ENCODE results near the gene QRICH2. TPM values are rescaled to one million over a fixed set of nuclear protein-coding genes. Genes with fewer than 3 reads are reported as not detected.

QRICH2 gene
- total RNA-seq, 4 donors from 2014 or later = 1.2 to 1.8 (median 1.6) TPM

- DNase-seq (ENCODE audit: low spot score) (no peak), ATAC-seq (ENCODE audit: low FRiP score) (no peak)
- TF ChIP-seq CTCF (IDR thresholded peaks at IDR 0.05) = no peak
Measured at GRCh38 chr17:76243826-76244679, 64.0 kb downstream of the QRICH2 start.

GRCh38 chr17:76241691-76242255, 66.3 kb downstream of the QRICH2 start:
- DNase-seq (ENCODE audit: low spot score) (no peak), ATAC-seq (ENCODE audit: low FRiP score) (no peak)
- TF ChIP-seq CTCF (IDR thresholded peaks at IDR 0.05) = no peak

GRCh38 chr17:76241204-76241538, 66.9 kb downstream of the QRICH2 start:
- DNase-seq (ENCODE audit: low spot score) = no peak
- ATAC-seq (ENCODE audit: low FRiP score) = no peak

GRCh38 chr17:76240461-76241203, 67.4 kb downstream of the QRICH2 start, which contains the start of gene RNF157:
Gene RNF157, minus strand, starts transcription at chr17:76240493. Its CDS starts 253 bp downstream, at chr17:76240240.
- peak; percentile 89 for ATAC-seq (ENCODE audit: low FRiP score)
- TF ChIP-seq CTCF (IDR thresholded peaks at IDR 0.05) = no peak
- DNase-seq (ENCODE audit: low spot score) = no peak

More at GRCh38 chr17:76241204-76241538, 66.9 kb downstream of the QRICH2 start:
- no peak for TF ChIP-seq CTCF (IDR thresholded peaks at IDR 0.05)

GRCh38 chr17:76239538-76240274, 68.4 kb downstream of the QRICH2 start:
- ATAC-seq (ENCODE audit: low FRiP score) (peak; percentile 21), DNase-seq (ENCODE audit: low spot score) (no peak)
- TF ChIP-seq CTCF (IDR thresholded peaks at IDR 0.05) = no peak

GRCh38 chr17:76238847-76239537, 69.1 kb downstream of the QRICH2 start:
- TF ChIP-seq CTCF (IDR thresholded peaks at IDR 0.05) = no peak
- ATAC-seq (ENCODE audit: low FRiP score) = no peak

More at GRCh38 chr17:76238847-76239537, 69.1 kb downstream of the QRICH2 start:
- DNase-seq (ENCODE audit: low spot score) = no peak

Measured in omental fat pad (tissue), 4 donors.